ENCODE data around the gene FZD8.

DNA sequence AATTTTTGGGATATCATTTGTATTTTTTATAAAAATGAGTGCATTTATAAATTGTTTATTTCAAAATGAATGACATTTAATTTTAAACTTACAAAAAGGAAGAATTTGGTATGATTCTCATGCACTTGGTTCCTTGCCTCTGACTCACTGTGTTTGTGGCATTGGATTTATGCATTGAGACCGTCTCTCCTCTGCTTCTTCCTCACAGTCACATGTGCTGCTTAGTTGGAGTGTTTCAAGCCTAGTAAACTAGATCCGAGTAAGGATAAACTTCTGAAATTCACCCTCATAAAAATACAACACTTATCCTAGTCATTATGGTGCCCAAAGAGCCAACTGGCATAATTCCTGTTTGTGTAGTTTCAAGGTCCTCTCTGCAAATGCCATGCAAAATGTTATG, 19.1 kb upstream of the FZD8 start:
- no peak for TF ChIP-seq CTCF (optimal IDR thresholded peaks at IDR 0.05 in 1 of 3, IDR thresholded peaks at IDR 0.05 in 1 of 3, conservative IDR thresholded peaks at IDR 0.05 in 1 of 3; ENCODE audit: extremely low read depth in 1 of 3, insufficient read depth in 2 of 3, low read length in 3 of 3)
- no peak for TF ChIP-seq EZH2 (IDR thresholded peaks at IDR 0.05; ENCODE audit: low read length)

All from keratinocyte (primary cell).